Hepatocyte (in vitro differentiated cells): Measurements from ENCODE around the gene ALG12. TPM values are rescaled to one million over a fixed set of nuclear protein-coding genes. Genes with fewer than 3 reads are reported as not detected.

Source experiments
- DNase-seq: peaks from one replicate; pipeline ENCODE4 v3.0.0-alpha.2; 2016; ENCODE audit warnings: low spot score
- H2AFZ ChIP-seq: fragments of 200-600 bp; sonication (generic); 2 replicates; pipeline ENCODE4 v1.6.0; 2016; ENCODE audit warnings: antibody characterized with exemption, mild to moderate bottlenecking
- H3K27ac ChIP-seq: fragments of 200-600 bp; sonication (generic); 2 replicates; pipeline ENCODE4 v1.5.1; 2016; ENCODE audit warnings: mild to moderate bottlenecking
- H3K27me3 ChIP-seq: fragments of 200-600 bp; sonication (generic); 2 replicates; pipeline ENCODE4 v1.6.1; 2016
- H3K36me3 ChIP-seq: fragments of 200-600 bp; sonication (generic); replicated peaks from 2 replicates; pipeline ENCODE4 v1.5.1; 2016; ENCODE audit warnings: low read depth; ENCODE audit not compliant: insufficient read depth
- H3K4me1 ChIP-seq: fragments of 200-600 bp; sonication (generic); 2 replicates; pipeline ENCODE4 v1.5.1; 2016; ENCODE audit warnings: mild to moderate bottlenecking, moderate library complexity; ENCODE audit not compliant: insufficient read depth
- H3K4me2 ChIP-seq: fragments of 200-600 bp; sonication (generic); 2 replicates; pipeline ENCODE4 v1.6.0; 2016
- H3K4me3 ChIP-seq: fragments of 200-600 bp; sonication (generic); 2 replicates; pipeline ENCODE4 v1.5.1; 2016; ENCODE audit warnings: mild to moderate bottlenecking
- H3K79me2 ChIP-seq: fragments of 200-600 bp; sonication (generic); 2 replicates; pipeline ENCODE4 v1.6.0; 2017; ENCODE audit warnings: mild to moderate bottlenecking
- H3K9me2 ChIP-seq: fragments of 200-600 bp; sonication (generic); replicated peaks from 2 replicates; pipeline ENCODE4 v1.6.0; 2017; ENCODE audit warnings: mild to moderate bottlenecking; ENCODE audit not compliant: insufficient read depth
- H3K9me3 ChIP-seq: fragments of 200-600 bp; sonication (generic); 2 replicates; pipeline ENCODE4 v1.5.1; 2016; ENCODE audit warnings: low read depth, mild to moderate bottlenecking
- H4K20me1 ChIP-seq: fragments of 200-600 bp; sonication (generic); 2 replicates; pipeline ENCODE4 v1.6.0; 2016; ENCODE audit warnings: mild to moderate bottlenecking; ENCODE audit not compliant: insufficient read depth, poor library complexity, severe bottlenecking
- EZH2 ChIP-seq: fragments of 200-600 bp; sonication (generic); IDR thresholded peaks from 2 replicates; pipeline ENCODE4 v1.6.1; 2016; ENCODE audit warnings: antibody characterized with exemption, mild to moderate bottlenecking, borderline replicate concordance
- EZH2phosphoT487 ChIP-seq: fragments of 200-600 bp; sonication (generic); IDR thresholded peaks from one replicate; pipeline ENCODE4 v1.6.1; 2018; ENCODE audit warnings: antibody characterized with exemption, mild to moderate bottlenecking, low read depth, moderate library complexity; ENCODE audit not compliant: unreplicated experiment, severe bottlenecking
- WGBS: methylation state at CpG from one replicate; pipeline ENCODE4 v1.1.6; 2016; ENCODE audit warnings: low lambda C conversion rate; ENCODE audit errors: missing lambda C conversion rate; 5-methylcytosine and 5-hydroxymethylcytosine counted together
- polyA plus RNA-seq: library from polyadenylated mRNA; unstranded; fragments of >200 nt; fragmentation: Nextera tagmentation; extraction: Ambion mirVana; gene quantifications from 2 replicates; pipeline ENCODE4 v1.2.1, GENCODE V29; 2016
- total RNA-seq: library from RNA; depleted of rRNA; stranded (reverse); fragments of >200 nt; gene quantifications from 2 replicates; pipeline ENCODE4 v1.2.3, GENCODE V29; 2014
- TF ChIP-seq, protein P1 (sequence below): fragments of 200-600 bp; sonication (generic); IDR thresholded peaks from 2 replicates; pipeline ENCODE4 v1.5.1; 2016; ENCODE audit warnings: antibody characterized with exemption, mild to moderate bottlenecking; ENCODE audit not compliant: poor library complexity

Gene ALG12
- total and polyA plus RNA-seq, 2 experiments from 2014 or later, result 30.8 to 69.6 TPM

DNA sequence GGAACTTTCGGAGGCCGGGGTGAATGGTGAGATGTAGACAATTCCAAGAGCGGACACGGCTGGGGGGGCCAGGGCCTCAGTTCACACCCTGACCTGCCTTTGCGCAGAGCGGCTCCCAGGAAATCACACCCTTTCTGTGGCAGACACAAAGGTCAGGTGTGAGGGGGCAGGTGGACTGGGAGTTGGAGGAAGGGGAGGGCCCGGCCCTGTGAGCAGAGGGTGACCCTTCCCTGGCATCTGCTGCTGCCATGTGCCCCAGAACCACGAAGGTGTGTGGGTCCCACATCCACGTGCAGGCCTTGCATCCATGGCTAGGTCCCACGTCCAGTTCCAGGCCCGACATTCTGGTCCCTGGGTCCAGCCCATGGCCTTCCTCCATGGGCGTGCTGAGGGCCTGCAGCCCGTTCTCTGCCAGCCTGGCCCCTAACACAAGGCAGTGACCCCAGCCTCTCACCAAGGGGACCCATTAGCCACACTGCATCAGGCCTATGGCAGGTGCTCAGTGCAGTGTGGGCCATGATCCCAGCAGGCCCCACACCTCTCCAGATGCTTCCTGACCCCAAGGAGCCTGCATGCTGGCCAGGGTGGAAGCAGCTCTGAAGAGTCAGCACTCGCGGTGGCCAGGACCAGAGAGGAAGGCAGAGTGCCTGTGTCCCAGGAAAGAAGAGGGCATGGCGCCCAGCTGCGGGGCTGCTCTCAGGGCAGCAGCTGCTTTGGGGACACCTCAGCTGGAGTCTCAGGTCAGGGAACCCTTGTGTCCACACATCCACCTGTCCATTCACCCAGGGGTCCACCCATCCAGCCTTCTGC, 23.5 kb upstream of the ALG12 start:
- Histone ChIP-seq H4K20me1 (no peaks in the 10 kb centered on the region), H3K9me3 (no peaks in the 10 kb centered on the region), H3K4me1 (peaks cover 12% of the 10 kb centered on the region), H3K4me3 (no peak overlapping the region), H3K27ac (no peak overlapping the region), H3K4me2 (no peak overlapping the region), H3K9me2 (no peaks in the 10 kb centered on the region), H2AFZ (no peak overlapping the region), H3K27me3 (no peaks in the 10 kb centered on the region), H3K79me2 (no peaks in the 10 kb centered on the region), H3K36me3 (no peaks in the 10 kb centered on the region)
- DNase-seq, result no peak
- WGBS, result 96% methylated on average over 17 of the region's 17 CpGs
- TF ChIP-seq EZH2phosphoT487 (no peak), EZH2 (no peak)
- TF ChIP-seq, protein P1, sequence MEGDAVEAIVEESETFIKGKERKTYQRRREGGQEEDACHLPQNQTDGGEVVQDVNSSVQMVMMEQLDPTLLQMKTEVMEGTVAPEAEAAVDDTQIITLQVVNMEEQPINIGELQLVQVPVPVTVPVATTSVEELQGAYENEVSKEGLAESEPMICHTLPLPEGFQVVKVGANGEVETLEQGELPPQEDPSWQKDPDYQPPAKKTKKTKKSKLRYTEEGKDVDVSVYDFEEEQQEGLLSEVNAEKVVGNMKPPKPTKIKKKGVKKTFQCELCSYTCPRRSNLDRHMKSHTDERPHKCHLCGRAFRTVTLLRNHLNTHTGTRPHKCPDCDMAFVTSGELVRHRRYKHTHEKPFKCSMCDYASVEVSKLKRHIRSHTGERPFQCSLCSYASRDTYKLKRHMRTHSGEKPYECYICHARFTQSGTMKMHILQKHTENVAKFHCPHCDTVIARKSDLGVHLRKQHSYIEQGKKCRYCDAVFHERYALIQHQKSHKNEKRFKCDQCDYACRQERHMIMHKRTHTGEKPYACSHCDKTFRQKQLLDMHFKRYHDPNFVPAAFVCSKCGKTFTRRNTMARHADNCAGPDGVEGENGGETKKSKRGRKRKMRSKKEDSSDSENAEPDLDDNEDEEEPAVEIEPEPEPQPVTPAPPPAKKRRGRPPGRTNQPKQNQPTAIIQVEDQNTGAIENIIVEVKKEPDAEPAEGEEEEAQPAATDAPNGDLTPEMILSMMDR, result no peak

DNA sequence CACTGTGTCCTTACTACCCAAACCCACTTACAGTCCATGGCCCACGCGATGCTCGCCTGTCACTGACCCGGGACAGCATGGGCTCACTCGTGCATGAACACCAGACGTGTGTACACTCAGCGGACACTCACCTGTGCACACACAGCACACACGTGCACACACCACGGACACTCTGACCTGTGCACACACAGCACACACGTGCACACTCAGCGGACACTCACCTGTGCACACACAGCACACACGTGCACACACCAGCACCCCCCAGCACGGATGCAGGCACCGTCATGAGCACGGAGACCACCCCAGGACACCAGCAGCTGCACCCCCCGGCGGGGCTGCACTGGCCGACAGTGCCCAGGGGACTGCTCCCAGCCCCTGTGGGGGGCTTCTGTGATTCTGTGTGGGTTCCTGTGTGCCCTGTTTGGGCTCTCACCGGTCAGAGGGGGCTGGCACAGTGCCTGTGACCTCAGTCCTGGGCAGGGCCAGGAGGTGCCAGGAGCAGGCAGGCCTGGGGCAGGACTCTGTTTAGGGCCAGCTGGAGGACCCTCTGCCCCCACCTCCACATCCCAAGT, 20.4 kb upstream of the ALG12 start:
- no peak for TF ChIP-seq EZH2phosphoT487
- no peak for DNase-seq
- H3K27me3 ChIP-seq, result no peaks in the 10 kb centered on the region
- H3K27ac ChIP-seq, result no peak overlapping the region
- H2AFZ ChIP-seq, result no peak overlapping the region
- H4K20me1 ChIP-seq, result no peaks in the 10 kb centered on the region
- H3K4me1 ChIP-seq, result peaks cover 22% of the 10 kb centered on the region
- no peaks in the 10 kb centered on the region for H3K79me2 ChIP-seq
- H3K9me3 ChIP-seq, result no peaks in the 10 kb centered on the region
- WGBS, result 95% methylated on average over 18 of the region's 19 CpGs
- H3K4me3 ChIP-seq, result no peak overlapping the region
- no peak overlapping the region for H3K4me2 ChIP-seq
- no peaks in the 10 kb centered on the region for H3K36me3 ChIP-seq
- H3K9me2 ChIP-seq, result no peaks in the 10 kb centered on the region

DNA sequence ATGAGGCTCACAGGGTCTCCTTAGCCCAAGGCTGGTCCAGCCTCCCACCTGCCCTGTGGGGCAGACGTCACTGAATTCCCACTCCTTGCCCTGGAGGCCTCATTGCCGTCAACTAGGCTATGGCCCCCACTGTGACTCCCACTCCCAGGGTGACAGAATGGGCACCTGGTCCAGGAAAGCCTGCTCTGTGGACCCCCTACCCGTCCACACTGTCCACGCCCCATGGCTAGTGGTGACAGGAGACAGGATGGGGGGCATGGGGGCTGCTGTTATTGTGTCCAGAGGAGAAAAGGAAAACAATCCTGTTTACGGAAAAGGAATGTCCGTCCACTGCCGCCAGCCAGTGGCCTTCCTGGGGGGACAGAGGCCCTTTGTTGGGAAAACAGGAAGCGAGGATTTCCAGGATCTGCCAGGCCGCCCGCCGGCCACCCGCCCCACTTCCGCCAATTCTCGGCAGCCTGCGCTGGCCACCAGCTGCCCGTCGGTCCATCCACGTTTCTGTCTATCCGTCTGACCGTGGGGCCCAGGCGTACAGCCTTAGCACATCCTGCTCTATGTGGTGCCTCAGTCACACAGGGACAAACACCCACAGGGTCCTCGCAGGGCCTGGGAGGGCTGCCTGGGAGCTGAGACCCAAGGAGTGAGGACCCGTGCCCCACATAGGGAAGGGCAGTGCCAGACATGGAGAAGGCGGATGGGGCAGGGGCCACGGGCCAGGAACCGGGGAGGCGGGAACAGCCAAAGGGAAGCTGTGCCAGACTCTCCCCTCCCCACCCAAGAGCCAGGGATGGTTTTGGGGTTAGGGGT, 19.7 kb upstream of the ALG12 start:
- Histone ChIP-seq H3K79me2 (no peaks in the 10 kb centered on the region), H4K20me1 (no peaks in the 10 kb centered on the region), H3K27ac (peak overlapping the region; percentile 12), H3K4me2 (no peak overlapping the region), H3K4me3 (no peak overlapping the region), H3K27me3 (no peaks in the 10 kb centered on the region), H3K9me2 (no peaks in the 10 kb centered on the region), H3K36me3 (no peaks in the 10 kb centered on the region), H2AFZ (no peak overlapping the region), H3K4me1 (peaks cover 22% of the 10 kb centered on the region), H3K9me3 (no peaks in the 10 kb centered on the region)
- WGBS, result 86% methylated on average over 26 of the region's 27 CpGs
- DNase-seq, result no peak
- TF ChIP-seq, protein P1, result no peak
- TF ChIP-seq EZH2 (no peak), EZH2phosphoT487 (no peak)
